HG02885 (cell line): ENCODE results near the gene APLF.
A peak's percentile ranks its signal among the peaks of the same experiment; 100 is the strongest.

Experiments
- ATAC-seq: cut with Tn5 transposase; IDR thresholded peaks from one replicate; pipeline ENCODE4 v1.9.1; 2021; ENCODE audit warnings: mild to moderate bottlenecking; ENCODE audit not compliant: unreplicated experiment, poor library complexity

APLF gene, protein sequence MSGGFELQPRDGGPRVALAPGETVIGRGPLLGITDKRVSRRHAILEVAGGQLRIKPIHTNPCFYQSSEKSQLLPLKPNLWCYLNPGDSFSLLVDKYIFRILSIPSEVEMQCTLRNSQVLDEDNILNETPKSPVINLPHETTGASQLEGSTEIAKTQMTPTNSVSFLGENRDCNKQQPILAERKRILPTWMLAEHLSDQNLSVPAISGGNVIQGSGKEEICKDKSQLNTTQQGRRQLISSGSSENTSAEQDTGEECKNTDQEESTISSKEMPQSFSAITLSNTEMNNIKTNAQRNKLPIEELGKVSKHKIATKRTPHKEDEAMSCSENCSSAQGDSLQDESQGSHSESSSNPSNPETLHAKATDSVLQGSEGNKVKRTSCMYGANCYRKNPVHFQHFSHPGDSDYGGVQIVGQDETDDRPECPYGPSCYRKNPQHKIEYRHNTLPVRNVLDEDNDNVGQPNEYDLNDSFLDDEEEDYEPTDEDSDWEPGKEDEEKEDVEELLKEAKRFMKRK

GRCh38 chr2:68467077-68467960 lies at the start of gene APLF, which contains the start of gene FBXO48:
APLF (plus strand) TSS chr2:68467585; CDS start chr2:68467732, 147 bp downstream.
FBXO48 (minus strand) TSS chr2:68467294; CDS start chr2:68465145, 2,149 bp downstream.
- peak; percentile 93 for ATAC-seq

- ATAC-seq = peak; percentile 47
Observed at GRCh38 chr2:68417926-68418325, 49.5 kb upstream of the APLF start.

GRCh38 chr2:68418419-68418818 lies 49.0 kb upstream of the APLF start:
- no peak for ATAC-seq

- no peak for ATAC-seq
Observed at GRCh38 chr2:68418855-68419254, 48.5 kb upstream of the APLF start.

GRCh38 chr2:68420254-68420910 lies 47.0 kb upstream of the APLF start:
- no peak for ATAC-seq

GRCh38 chr2:68423966-68424650 lies 43.3 kb upstream of the APLF start:
- ATAC-seq = peak; percentile 83

DNA sequence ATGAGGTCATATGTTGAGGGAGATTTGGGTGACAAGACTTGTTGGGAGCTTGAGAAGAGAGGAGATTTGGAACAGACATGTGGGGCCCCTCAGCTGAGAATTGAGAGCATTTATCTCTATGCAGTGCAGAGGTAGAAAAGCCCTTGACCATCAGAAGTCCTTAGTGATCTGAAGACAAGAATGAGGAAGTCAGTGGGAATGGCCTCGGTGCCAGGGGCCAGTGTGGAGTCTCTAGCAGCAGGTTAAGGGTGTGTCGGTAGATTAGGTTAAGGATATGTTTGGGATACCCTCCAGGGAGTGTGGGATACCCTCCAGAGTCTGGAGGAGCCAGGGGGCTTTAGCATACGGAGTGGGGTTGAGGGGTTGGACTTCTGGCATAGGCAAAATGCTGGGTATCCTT lies 41.9 kb upstream of the APLF start:
- no peak for ATAC-seq

GRCh38 chr2:68426446-68426845 lies 40.9 kb upstream of the APLF start:
- ATAC-seq = no peak

DNA sequence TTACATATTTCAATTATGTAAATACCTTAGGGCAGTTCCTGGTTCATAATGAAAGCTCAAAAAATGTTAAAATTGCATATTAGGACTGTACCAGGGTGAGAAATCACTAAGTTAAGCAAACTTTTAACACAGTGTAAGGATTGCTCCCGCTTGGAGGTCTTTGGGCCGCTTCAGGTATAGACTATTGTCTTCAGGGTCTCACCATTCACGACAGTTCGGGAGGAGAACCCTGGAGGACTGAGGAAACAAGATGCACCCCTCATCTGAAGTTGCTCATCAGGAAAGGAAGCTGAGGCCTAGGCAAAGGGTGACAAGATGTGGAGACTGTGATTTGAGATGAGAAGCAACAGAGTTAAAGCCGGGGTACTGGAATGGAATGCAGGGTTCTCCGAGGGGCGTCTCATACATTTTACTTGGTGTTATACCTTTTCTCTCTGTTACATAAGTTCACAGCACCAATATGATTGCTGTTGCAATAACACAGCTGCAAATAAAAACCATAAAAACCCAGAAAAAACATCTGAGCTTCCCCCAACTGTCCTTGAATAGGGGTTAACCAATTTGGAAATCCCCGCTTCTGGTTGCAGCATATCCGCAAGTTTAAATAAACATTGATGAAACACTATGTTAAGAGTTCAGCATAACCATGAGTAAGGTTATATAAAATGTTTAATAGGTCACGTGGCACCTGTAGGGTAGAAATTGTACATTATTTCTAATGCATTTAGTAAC lies 40.4 kb upstream of the APLF start:
- peak; percentile 33 for ATAC-seq

DNA sequence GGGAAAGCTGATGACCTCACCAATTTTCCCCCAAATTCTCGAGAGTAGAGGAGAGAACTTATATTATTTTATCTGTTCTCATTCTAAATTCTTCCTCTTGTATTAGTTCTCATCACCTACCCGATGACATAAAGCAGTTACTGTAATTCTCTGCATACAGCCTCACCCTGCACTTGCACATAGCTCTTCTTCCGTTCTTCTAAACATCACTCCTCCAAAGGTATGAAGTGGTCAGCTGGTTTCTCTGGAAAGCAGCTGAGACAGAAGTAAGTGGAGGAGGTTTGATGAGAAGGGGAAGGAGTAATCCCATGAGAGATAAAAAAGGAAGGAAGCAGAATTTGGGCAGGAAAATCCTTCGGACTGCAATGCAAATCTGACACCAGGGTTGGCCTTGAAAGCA lies 39.3 kb upstream of the APLF start:
- ATAC-seq = no peak

GRCh38 chr2:68428746-68429145 lies 38.6 kb upstream of the APLF start:
- ATAC-seq = no peak

GRCh38 chr2:68429311-68429826 lies 38.0 kb upstream of the APLF start:
- ATAC-seq = no peak

DNA sequence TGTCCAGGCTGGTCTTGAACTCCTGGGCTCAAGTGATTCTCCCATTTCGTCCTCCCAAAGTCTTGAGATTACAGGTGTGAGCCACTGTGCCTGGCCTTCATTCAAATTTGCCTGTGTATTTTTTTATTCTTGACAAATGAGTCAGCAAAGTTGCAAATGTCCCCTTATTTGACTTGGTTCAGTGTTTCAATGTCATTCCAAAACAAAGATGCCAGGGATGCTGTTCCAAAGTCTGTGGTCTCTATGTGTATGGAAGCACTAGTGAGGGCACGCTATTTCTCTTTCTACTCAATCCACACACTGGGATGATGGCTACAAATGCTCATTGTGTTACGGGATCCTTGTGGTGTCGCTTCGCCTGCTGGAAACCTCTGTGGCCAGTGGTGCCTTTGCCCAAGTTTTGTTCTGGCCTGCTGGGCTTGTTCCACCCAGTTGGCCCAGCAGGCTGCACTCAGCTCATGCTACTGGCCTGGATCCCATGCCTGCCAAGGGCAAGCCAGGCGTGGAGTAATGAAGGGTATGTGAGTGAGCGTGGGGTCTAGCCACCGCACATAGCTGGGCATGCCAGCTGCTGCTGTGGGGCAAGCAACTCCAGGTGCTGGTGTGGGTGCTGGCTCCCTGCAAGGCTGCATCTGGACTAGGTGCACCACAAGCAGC lies 35.9 kb upstream of the APLF start:
- no peak for ATAC-seq

- ATAC-seq = no peak
Observed at GRCh38 chr2:68432696-68433658, 34.4 kb upstream of the APLF start.

DNA sequence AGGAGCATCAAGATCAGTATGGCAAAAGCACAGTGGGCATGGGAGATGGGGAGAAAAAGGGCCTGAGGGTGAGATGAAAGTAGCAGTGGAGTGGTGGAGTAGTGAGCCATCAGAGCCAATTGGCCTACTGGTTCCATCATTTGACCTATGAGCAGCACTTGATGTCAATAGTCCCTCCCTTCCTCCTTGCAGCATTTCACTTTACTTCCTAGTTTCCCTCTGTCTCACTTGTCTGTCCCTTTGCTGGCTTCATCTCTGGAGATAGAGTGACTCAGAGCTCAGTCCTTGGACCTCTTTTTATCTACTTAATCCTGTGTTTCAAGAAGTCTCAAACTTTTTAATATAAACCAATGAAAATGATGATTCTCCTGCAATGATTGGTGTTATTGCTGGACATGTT lies 32.4 kb upstream of the APLF start:
- no peak for ATAC-seq

DNA sequence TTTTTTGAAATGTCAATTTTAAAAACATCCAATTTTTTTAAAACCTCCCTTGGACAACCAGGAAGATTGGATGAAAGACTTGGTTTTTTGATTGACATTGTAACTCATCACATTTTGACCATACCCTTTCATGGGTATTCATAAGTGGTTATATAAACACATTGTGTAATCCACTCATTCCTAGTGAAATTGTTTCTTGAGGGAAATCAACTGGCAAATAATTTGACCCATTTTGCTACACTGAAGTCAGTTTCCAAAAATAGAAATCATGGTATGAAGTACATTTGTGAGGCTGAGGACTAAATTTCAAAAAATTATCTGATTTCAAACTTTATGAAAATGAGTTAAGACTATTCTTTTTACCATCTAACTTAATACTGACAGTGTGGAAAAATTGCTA lies 31.8 kb upstream of the APLF start:
- no peak for ATAC-seq

DNA sequence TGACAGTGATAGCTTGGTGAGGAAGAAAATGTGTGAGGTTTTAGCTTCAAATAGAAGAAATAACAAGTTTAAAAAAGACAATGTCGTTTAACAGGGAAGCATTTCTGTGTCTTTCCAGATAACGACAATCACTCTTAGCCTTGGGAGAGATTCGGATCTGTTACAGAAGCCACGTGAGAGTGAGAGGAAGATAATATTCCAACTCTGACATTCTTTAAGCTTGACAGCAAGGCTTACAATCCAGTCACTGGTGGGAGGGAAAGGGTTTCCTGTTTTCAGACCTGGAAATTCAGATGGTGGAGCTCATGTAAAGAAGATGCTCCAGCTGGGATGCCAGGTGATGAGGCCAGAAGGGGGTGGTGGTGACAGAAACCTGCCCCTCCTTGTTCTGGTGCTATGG lies 31.1 kb upstream of the APLF start:
- no peak for ATAC-seq
